Measurements from ENCODE around the gene SPDYE1.
"Not testable (repeated sequence)": the region's sequence is repeated elsewhere in the genome, so short reads cannot be mapped to it uniquely, and the experiment has no call there.

DNA sequence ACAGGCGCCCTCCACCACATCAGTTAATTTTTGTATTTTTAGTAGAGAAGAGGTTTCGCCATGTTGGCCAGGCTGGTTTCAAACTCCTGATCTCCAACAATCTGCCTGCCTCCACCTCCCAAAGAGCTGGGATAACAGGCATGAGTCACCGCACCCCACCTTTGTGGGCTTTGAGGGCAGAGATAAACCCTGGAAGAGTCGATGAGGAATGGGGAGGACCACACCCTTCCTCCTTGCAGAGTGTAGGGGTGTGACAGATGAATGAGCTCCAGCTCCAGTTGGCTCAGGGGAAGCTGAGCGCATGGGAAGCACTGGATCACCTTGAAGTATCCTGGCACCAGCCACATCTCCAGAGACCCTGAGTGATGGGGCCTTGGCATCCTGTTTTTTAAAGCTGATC lies 32.3 kb downstream of the SPDYE1 start:
- TF ChIP-seq POLR2AphosphoS5, CTCF (IDR thresholded peaks at IDR 0.05): not testable (repeated sequence)
